GM13977 (cell line): ENCODE data around the gene UBE2R2.
A peak's percentile ranks its signal among the peaks of the same experiment; 100 is the strongest.
"Not testable (repeated sequence)": the region's sequence is repeated elsewhere in the genome, so short reads cannot be mapped to it uniquely, and the experiment has no call there.

Experiments
- DNase-seq: peaks from one replicate; pipeline ENCODE4 v3.0.0; 2012; ENCODE audit warnings: low spot score
- in situ Hi-C: fragments of 300-500 bp; cut with MboI; formaldehyde crosslinking; loops from one replicate; pipeline ENCODE4 v1.12.0; 2022; ENCODE audit warnings: low sequenced_read_pairs, low pct_unique_long_range_greater_than_20kb, mixed read lengths, inconsistent platforms; ENCODE audit not compliant: unreplicated experiment
- TF ChIP-seq, protein P1 (sequence below): IDR thresholded peaks from 2 replicates; pipeline ENCODE4 v1.5.1; 2012; ENCODE audit warnings: mild to moderate bottlenecking, control low read depth; ENCODE audit not compliant: insufficient read depth; ENCODE audit errors: extremely low read depth, missing control alignments

Gene UBE2R2

DNA sequence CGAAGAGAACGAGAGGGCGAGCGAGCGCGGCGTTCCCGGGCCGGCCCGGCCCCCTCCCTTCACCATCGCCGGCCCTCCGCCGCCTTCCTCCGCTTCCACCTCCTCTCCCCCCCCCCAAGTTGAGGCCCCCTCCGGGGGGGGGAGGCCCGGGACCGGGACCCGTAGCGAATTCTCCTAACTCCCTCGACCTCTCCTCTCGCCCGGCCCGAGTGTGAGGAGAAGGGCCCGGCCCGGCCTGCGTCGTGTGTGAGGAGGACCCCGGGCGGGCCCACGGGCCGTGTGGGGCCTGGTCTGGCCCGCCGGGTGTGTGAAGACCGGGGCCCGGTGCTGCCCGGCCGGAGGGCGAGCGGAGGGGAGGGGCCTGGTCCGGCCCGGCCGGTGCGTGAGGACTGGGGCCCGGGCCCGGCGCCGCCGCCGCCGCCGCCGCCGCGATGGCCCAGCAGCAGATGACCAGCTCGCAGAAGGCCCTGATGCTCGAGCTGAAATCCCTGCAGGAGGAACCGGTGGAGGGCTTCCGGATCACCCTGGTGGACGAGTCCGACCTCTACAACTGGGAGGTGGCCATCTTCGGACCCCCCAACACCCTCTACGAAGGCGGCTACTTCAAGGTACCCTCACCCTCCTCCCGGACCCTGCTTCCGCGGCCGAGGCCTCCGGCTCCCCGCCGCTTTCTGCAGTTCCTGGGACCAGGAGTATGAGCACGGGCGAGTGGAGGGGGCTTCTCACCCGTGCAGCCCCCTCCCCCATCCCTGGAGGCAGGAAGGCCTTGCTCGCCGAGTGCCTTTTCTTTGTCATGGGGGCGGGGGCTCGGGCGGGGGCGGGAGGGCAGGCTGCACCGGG lies 587 bp downstream of the UBE2R2 start:
- peak; percentile 69 for DNase-seq
- TF ChIP-seq, protein P1, sequence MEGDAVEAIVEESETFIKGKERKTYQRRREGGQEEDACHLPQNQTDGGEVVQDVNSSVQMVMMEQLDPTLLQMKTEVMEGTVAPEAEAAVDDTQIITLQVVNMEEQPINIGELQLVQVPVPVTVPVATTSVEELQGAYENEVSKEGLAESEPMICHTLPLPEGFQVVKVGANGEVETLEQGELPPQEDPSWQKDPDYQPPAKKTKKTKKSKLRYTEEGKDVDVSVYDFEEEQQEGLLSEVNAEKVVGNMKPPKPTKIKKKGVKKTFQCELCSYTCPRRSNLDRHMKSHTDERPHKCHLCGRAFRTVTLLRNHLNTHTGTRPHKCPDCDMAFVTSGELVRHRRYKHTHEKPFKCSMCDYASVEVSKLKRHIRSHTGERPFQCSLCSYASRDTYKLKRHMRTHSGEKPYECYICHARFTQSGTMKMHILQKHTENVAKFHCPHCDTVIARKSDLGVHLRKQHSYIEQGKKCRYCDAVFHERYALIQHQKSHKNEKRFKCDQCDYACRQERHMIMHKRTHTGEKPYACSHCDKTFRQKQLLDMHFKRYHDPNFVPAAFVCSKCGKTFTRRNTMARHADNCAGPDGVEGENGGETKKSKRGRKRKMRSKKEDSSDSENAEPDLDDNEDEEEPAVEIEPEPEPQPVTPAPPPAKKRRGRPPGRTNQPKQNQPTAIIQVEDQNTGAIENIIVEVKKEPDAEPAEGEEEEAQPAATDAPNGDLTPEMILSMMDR, result no peak
- in situ Hi-C loops, result no loop called here

DNA sequence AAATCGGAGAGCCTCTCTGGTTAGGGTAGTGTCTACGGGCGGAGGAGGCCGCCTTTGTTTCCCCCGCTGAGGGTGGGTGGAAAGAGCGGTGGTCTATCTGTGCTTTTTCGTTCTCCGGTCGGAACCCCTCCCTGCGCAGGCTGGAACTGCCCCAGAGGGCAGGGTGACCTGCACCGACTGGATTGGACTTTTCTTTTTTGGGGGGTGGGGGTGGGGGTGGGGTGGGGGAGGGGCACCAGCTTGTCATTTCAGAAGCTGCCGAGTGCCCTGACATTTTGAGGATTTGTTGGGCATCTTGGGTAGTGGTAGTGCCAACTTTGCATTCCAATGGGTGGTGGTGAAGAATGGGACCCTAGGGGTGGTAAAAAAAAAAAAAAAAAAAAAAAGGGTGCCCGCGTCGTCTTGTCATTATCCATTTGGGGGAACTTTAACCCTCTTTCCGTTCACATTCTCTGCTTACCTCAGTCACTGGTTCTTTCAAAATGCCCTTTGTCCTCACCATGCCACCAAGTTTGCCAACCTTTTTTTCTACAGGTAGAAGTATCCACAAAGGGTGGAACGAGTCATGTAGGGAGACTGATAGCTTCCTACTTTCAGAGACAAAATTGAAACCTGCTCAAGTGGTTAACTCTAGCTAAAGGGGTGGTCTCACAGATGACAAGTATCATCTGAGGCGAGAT lies 1.3 kb downstream of the UBE2R2 start:
- TF ChIP-seq, protein P1, result no peak
- DNase-seq, result peak; percentile 48
- in situ Hi-C loops, result no loop called here

DNA sequence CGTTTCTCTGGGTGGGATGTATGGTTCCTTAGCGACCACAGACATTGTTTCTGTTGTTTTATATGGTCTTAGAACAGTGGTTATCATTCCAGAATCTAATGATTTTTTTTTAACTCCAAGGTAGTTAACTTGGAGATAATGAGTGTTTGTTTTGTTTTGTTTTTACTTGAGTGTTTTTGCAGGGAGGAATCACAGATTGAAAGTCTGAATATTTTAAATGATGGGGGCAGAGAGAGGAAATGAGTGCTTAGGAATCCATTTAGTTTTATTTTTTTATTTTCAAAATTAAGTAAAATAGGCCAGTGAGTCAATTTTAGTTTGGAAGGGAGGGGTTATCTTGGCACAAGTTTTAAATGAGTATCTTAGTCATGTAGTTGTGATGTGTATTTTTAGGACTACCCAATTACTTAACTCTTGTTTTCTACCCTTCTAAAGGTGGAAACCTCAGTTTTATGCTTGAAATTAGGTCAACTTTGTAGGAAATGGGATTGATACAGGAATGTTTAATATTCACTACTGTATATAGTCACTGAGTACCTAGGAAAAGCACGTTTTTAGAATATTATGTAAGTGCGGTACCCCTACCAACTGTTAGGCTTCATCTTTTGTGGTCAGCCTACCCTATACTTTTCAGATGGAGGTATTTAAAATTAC lies 2.0 kb downstream of the UBE2R2 start:
- peak; percentile 20 for DNase-seq
- in situ Hi-C loops, result no loop called here
- TF ChIP-seq, protein P1, result no peak

DNA sequence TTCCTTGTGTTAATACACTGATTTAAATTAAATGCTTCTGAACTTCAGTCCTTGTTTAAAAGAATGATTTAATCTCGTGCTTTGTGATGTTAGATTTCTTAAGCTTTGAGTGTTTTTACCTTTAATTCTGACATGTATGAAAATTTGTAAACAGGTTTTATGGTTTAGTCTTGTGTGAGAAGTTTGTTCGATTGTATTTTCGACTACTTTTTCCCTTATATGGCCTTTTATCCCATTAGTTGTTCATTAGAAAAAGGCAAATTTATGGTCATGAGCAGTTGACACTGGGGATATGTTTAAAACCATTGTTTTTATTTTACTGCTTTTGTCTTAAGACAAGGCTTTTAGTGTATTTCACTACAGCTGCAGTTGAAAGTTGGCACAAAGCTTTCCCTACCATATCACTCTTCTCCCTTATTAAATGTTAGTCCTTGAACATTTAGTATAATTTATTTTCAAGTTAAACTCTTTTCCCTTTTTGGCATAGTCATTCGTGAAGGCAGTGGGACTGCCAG lies 3.3 kb downstream of the UBE2R2 start:
- in situ Hi-C loops, result no loop called here
- no peak for DNase-seq
- TF ChIP-seq, protein P1, result no peak

DNA sequence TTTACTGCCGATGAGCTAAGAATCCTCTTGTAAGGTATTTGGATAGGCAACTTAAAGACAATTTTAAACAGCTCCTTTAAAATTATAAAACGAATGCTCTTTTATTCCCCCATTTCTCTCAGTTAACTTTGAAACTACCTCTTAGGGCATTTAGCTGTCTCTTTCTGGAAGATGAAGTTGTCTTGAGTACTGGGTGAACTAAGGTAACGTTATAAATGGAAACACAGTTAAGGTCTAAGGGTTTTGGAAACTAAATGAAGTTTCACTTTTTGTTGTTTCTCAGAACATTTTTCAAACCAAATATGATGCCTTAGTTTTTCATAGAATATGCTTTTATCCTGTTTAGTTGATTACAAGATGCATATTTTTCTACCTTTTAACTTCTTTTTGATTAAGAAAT lies 6.8 kb downstream of the UBE2R2 start:
- DNase-seq, result peak; percentile 35
- in situ Hi-C loops, result no loop called here
- TF ChIP-seq, protein P1, result no peak

DNA sequence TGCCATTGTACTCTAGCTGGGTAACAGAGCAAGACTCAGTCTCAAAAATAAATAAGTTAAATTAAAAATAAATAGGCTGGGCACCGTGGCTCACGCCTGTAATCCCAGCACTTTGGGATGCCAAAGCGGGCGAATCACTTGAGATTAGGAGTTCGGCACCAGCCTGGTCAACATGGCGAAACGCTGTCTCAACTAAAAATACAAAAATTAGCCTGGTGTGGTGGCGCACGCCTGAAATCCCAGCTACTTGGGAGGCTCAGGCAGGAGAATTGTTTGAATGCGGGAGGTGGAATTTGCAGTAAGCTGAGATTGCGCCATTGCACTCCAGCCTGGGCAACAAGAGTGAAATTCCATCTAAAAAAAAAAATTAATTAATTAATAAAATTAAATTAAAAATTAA lies 10.3 kb downstream of the UBE2R2 start:
- in situ Hi-C loops, DNase-seq: not testable (repeated sequence)

DNA sequence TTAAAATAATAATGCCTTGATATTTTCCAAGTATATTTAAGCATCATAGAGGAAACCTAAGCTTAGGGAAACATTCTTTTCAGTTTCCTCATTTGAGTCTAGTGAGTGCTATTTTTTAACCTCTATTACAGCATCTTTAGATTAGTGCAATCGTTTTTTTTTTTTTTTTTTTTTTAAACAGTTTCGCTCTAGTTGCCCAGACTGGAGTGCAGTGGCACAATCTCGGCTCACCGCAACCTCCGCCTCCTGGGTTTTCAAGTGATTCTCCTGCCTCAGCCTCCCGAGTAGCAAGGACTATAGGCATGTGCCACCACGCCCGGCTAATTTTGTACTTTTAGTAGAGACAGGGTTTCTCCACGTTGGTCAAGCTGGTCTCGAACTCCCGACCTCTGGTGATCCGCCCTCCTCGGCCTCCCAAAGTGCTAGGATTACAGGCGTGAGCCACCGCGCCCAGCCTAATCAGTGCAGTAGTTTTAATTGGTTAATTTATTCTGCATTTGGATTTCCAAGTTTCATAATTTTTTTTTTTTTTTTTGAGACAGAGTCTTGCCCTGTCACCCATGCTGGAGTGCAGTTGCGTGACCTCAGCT lies 12.8 kb downstream of the UBE2R2 start:
- in situ Hi-C loops, DNase-seq: not testable (repeated sequence)
